ENCODE measurements around the gene LMO4.

LMO4 gene

DNA sequence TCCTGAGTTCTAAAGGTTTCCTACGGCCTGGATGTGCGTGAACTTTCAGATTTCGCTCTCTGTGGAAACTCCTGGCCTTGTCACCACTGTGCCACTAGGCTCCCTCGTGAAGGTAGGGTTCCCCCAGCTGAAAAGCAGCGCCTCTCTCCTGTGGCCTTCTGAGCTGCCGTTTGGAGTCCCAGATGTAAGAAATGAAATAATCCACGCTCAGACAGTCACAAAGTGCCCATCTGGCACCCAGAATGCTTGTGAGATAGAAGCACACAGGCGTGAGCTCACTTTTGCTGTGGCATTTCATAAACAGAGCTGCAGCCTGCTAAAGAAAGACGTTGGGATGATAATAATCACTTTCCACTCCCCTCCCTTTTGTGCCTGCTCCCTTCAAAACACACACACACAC lies 65.8 kb downstream of the LMO4 start:
- TF ChIP-seq, protein P1, sequence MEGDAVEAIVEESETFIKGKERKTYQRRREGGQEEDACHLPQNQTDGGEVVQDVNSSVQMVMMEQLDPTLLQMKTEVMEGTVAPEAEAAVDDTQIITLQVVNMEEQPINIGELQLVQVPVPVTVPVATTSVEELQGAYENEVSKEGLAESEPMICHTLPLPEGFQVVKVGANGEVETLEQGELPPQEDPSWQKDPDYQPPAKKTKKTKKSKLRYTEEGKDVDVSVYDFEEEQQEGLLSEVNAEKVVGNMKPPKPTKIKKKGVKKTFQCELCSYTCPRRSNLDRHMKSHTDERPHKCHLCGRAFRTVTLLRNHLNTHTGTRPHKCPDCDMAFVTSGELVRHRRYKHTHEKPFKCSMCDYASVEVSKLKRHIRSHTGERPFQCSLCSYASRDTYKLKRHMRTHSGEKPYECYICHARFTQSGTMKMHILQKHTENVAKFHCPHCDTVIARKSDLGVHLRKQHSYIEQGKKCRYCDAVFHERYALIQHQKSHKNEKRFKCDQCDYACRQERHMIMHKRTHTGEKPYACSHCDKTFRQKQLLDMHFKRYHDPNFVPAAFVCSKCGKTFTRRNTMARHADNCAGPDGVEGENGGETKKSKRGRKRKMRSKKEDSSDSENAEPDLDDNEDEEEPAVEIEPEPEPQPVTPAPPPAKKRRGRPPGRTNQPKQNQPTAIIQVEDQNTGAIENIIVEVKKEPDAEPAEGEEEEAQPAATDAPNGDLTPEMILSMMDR (IDR thresholded peaks at IDR 0.05; ENCODE audit: low read depth, low read length) = no peak
- no peak for DNase-seq (ENCODE audit: extremely low read depth, low read depth)

DNA sequence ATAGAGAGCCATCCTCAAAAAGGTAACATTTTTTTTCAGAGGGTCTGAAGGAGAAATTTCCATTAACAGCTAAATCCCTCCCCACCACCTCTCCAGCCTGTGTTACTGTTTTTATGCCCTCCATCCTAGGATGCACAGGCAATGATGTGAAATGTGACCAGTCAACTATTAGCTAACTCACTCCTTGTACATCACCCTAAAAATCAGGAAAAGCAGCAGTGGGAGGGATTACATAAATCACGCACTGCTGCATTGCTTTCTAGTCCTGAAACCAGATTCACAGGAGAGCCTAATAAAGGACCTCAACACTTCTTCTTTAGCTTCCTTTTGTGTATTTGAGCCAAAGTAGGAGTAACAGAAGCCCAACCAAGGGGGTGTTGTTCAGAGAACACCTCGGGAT lies 66.3 kb downstream of the LMO4 start:
- no peak for DNase-seq (ENCODE audit: extremely low read depth, low read depth)
- TF ChIP-seq, protein P1 (IDR thresholded peaks at IDR 0.05; ENCODE audit: low read depth, low read length) = no peak

All from AG09319 (cell line).